NCI-H146 (cell line): ENCODE results near the gene ERCC1.

Experiments
- DNase-seq: peaks from one replicate; lab custom pipeline; 2025; lab: John Stamatoyannopoulos, UW

Gene ERCC1

GRCh38 chr19:45423589-45424190 lies at the start of gene ERCC1:
Gene ERCC1, minus strand, starts transcription at chr19:45423917. Its CDS starts 543 bp downstream, at chr19:45423374.
- peak; percentile 99 for DNase-seq

- no peak for DNase-seq
Measured at GRCh38 chr19:45473367-45473681, 49.6 kb upstream of the ERCC1 start.

GRCh38 chr19:45472563-45473366 lies 49.0 kb upstream of the ERCC1 start:
- no peak for DNase-seq

- no peak for DNase-seq
Measured at GRCh38 chr19:45471931-45472562, 48.3 kb upstream of the ERCC1 start.

- no peak for DNase-seq
Measured at GRCh38 chr19:45471111-45471930, 47.6 kb upstream of the ERCC1 start.

GRCh38 chr19:45470762-45471081 lies 47.0 kb upstream of the ERCC1 start:
- DNase-seq, result no peak

- no peak for DNase-seq
Measured at GRCh38 chr19:45469945-45470761, 46.4 kb upstream of the ERCC1 start.

GRCh38 chr19:45469132-45469944 lies 45.6 kb upstream of the ERCC1 start:
- peak; percentile 85 for DNase-seq

GRCh38 chr19:45468803-45469131 lies 45.0 kb upstream of the ERCC1 start:
- no peak for DNase-seq

GRCh38 chr19:45468159-45468651 lies 44.5 kb upstream of the ERCC1 start:
- no peak for DNase-seq

GRCh38 chr19:45467456-45468158 lies 43.9 kb upstream of the ERCC1 start, which contains the start of gene FOSB:
Gene FOSB, plus strand, starts transcription at chr19:45467996. Its CDS starts 591 bp downstream, at chr19:45468587.
- DNase-seq, result peak; percentile 96

- DNase-seq, result no peak
Measured at GRCh38 chr19:45467115-45467455, 43.4 kb upstream of the ERCC1 start.

- DNase-seq, result no peak
Measured at GRCh38 chr19:45464852-45465441, 41.2 kb upstream of the ERCC1 start.

- no peak for DNase-seq
Measured at GRCh38 chr19:45464274-45464673, 40.6 kb upstream of the ERCC1 start.

GRCh38 chr19:45463241-45463640 lies 39.5 kb upstream of the ERCC1 start:
- DNase-seq, result no peak

- no peak for DNase-seq
Measured at GRCh38 chr19:45462174-45462573, 38.5 kb upstream of the ERCC1 start.

- DNase-seq, result no peak
Measured at GRCh38 chr19:45460807-45461347, 37.2 kb upstream of the ERCC1 start.

GRCh38 chr19:45457776-45458175 lies 34.1 kb upstream of the ERCC1 start:
- DNase-seq, result no peak

- no peak for DNase-seq
Measured at GRCh38 chr19:45456500-45456815, 32.7 kb upstream of the ERCC1 start.
